Smooth muscle cell of the pulmonary artery (primary cell): ENCODE measurements around the gene GIPC3. TPM values are rescaled to one million over a fixed set of nuclear protein-coding genes. Genes with fewer than 3 reads are reported as not detected.

Source experiments
- total RNA-seq: library from RNA; depleted of rRNA; stranded (reverse); fragments of >200 nt; gene quantifications from 2 replicates; pipeline ENCODE4 v1.2.3, GENCODE V29; 2014

Gene GIPC3
- 0.07 and 0.10 TPM in 2 replicates for total RNA-seq

GRCh38 chr19:3585301-3586126 lies at the start of gene GIPC3:
Gene GIPC3 (plus strand): TSS chr19:3585478. CDS start chr19:3585598, 120 bp downstream.

GRCh38 chr19:3538965-3539755 lies 46.1 kb upstream of the GIPC3 start, which contains the start of gene TEKTIP1:
Gene TEKTIP1 (plus strand): TSS chr19:3539174. CDS start chr19:3539178, 4 bp downstream.

GRCh38 chr19:3557461-3558248 lies 27.6 kb upstream of the GIPC3 start, which contains the start of gene MFSD12:
Gene MFSD12 (minus strand): TSS chr19:3557586. CDS start chr19:3557403, 183 bp downstream.

GRCh38 chr19:3572855-3573161 lies 12.5 kb upstream of the GIPC3 start, which contains the start of gene HMG20B:
Gene HMG20B (plus strand): TSS chr19:3572944. CDS start chr19:3573310, 366 bp downstream.

GRCh38 chr19:3606690-3607289 lies 21.5 kb downstream of the GIPC3 start, which contains the start of gene TBXA2R:
Gene TBXA2R (minus strand): TSS chr19:3606875. CDS start chr19:3600634, 6,241 bp downstream.

GRCh38 chr19:3626473-3627350 lies 41.4 kb downstream of the GIPC3 start, which contains the start of gene CACTIN:
Gene CACTIN (minus strand): TSS chr19:3626790. CDS start chr19:3626762, 28 bp downstream.

Other genes with a start within 250 kb of the GIPC3 start
- gene NFIC, start 218.9 kb upstream of the GIPC3 start, total RNA-seq: 91.9 and 101 TPM in 2 replicates
- gene SMIM24, start 105.0 kb upstream of the GIPC3 start, total RNA-seq: not detected in 2 replicates
- gene SMIM44, start 102.0 kb upstream of the GIPC3 start, total RNA-seq: not detected in 2 replicates
- 9.4 and 14.8 TPM in 2 replicates for gene DOHH, start 84.8 kb upstream of the GIPC3 start, total RNA-seq
- 36.6 and 40.1 TPM in 2 replicates for gene FZR1, start 79.2 kb upstream of the GIPC3 start, total RNA-seq
- gene TEKTIP1, start 46.3 kb upstream of the GIPC3 start, total RNA-seq: 0.20 TPM in 1 of 2 replicates, not detected in the other
- 108 and 163 TPM in 2 replicates for gene MFSD12, start 27.9 kb upstream of the GIPC3 start, total RNA-seq
- 58.3 and 59.0 TPM in 2 replicates for gene HMG20B, start 12.5 kb upstream of the GIPC3 start, total RNA-seq
- gene TBXA2R, start 21.4 kb downstream of the GIPC3 start, total RNA-seq: 2.9 and 3.0 TPM in 2 replicates
- 21.6 and 26.9 TPM in 2 replicates for gene CACTIN, start 41.3 kb downstream of the GIPC3 start, total RNA-seq
- 55.1 and 85.5 TPM in 2 replicates for gene PIP5K1C, start 115.0 kb downstream of the GIPC3 start, total RNA-seq
- gene TJP3, start 122.9 kb downstream of the GIPC3 start, total RNA-seq: not detected in 2 replicates
- 22.9 and 24.4 TPM in 2 replicates for gene APBA3, start 176.2 kb downstream of the GIPC3 start, total RNA-seq
- 15.7 and 21.1 TPM in 2 replicates for gene MRPL54, start 177.2 kb downstream of the GIPC3 start, total RNA-seq
- not detected in 2 replicates for gene RAX2, start 186.8 kb downstream of the GIPC3 start, total RNA-seq
- gene MATK, start 200.9 kb downstream of the GIPC3 start, total RNA-seq: 0.13 TPM in 1 of 2 replicates, not detected in the other